Neuron (in vitro differentiated cells): ENCODE data around the gene ASB12.

ENCODE experiments used
- H2AFZ ChIP-seq: one replicate; pipeline ENCODE4 v1.6.1; 2013; ENCODE audit warnings: low read depth, mild to moderate bottlenecking, inconsistent platforms, low read length, moderate library complexity
- H3K27me3 ChIP-seq: one replicate; pipeline ENCODE4 v1.6.1; 2013; ENCODE audit warnings: low read length; ENCODE audit not compliant: insufficient read depth
- H3K36me3 ChIP-seq: one replicate; pipeline ENCODE4 v1.6.1; 2013; ENCODE audit warnings: low read length; ENCODE audit not compliant: insufficient read depth
- H3K4me1 ChIP-seq: one replicate; pipeline ENCODE4 v1.6.1; 2013; ENCODE audit warnings: low read length; ENCODE audit not compliant: insufficient read depth
- H3K4me3 ChIP-seq: 2 replicates; pipeline ENCODE4 v1.5.1; 2013; ENCODE audit warnings: mild to moderate bottlenecking, low read length, moderate library complexity
- H3K9me3 ChIP-seq: one replicate; pipeline ENCODE4 v1.6.1; 2013; ENCODE audit warnings: low read length

The ASB12 gene

GRCh38 chrX:64196606-64197005, 33.8 kb downstream of the ASB12 start:
- H3K9me3 ChIP-seq: no peaks in the 10 kb centered on the region
- H3K4me1 ChIP-seq: no peaks in the 10 kb centered on the region
- H2AFZ ChIP-seq: no peak overlapping the region
- H3K36me3 ChIP-seq: peaks cover 15% of the 10 kb centered on the region
- H3K4me3 ChIP-seq: no peak overlapping the region
- H3K27me3 ChIP-seq: no peaks in the 10 kb centered on the region

GRCh38 chrX:64195862-64196261, 34.5 kb downstream of the ASB12 start:
- Histone ChIP-seq H3K4me3 (no peak overlapping the region), H3K9me3 (no peaks in the 10 kb centered on the region), H3K4me1 (no peaks in the 10 kb centered on the region), H3K27me3 (no peaks in the 10 kb centered on the region), H2AFZ (no peak overlapping the region), H3K36me3 (peaks cover 20% of the 10 kb centered on the region)

GRCh38 chrX:64192673-64193072, 37.7 kb downstream of the ASB12 start:
- Histone ChIP-seq H2AFZ (no peak overlapping the region), H3K36me3 (peaks cover 27% of the 10 kb centered on the region), H3K9me3 (no peaks in the 10 kb centered on the region), H3K4me1 (no peaks in the 10 kb centered on the region), H3K4me3 (no peak overlapping the region), H3K27me3 (no peaks in the 10 kb centered on the region)

GRCh38 chrX:64192040-64192439, 38.4 kb downstream of the ASB12 start:
- no peak overlapping the region for H3K4me3 ChIP-seq
- H3K4me1 ChIP-seq: no peaks in the 10 kb centered on the region
- peaks cover 27% of the 10 kb centered on the region for H3K36me3 ChIP-seq
- no peak overlapping the region for H2AFZ ChIP-seq
- H3K27me3 ChIP-seq: no peaks in the 10 kb centered on the region
- no peaks in the 10 kb centered on the region for H3K9me3 ChIP-seq

- H3K9me3 ChIP-seq: no peaks in the 10 kb centered on the region
- no peaks in the 10 kb centered on the region for H3K4me1 ChIP-seq
- no peaks in the 10 kb centered on the region for H3K27me3 ChIP-seq
- H3K4me3 ChIP-seq: no peak overlapping the region
- H2AFZ ChIP-seq: no peak overlapping the region
- peaks cover 27% of the 10 kb centered on the region for H3K36me3 ChIP-seq
Observed at GRCh38 chrX:64191281-64192010, 39.0 kb downstream of the ASB12 start.

GRCh38 chrX:64190136-64190740, 40.2 kb downstream of the ASB12 start:
- peaks cover 27% of the 10 kb centered on the region for H3K36me3 ChIP-seq
- no peaks in the 10 kb centered on the region for H3K4me1 ChIP-seq
- no peak overlapping the region for H3K4me3 ChIP-seq
- H3K9me3 ChIP-seq: no peaks in the 10 kb centered on the region
- H2AFZ ChIP-seq: no peak overlapping the region
- H3K27me3 ChIP-seq: no peaks in the 10 kb centered on the region

- H3K27me3 ChIP-seq: no peaks in the 10 kb centered on the region
- no peak overlapping the region for H3K4me3 ChIP-seq
- H3K9me3 ChIP-seq: no peaks in the 10 kb centered on the region
- H3K4me1 ChIP-seq: no peaks in the 10 kb centered on the region
- H2AFZ ChIP-seq: no peak overlapping the region
- H3K36me3 ChIP-seq: peaks cover 27% of the 10 kb centered on the region
Observed at GRCh38 chrX:64188901-64189300, 41.5 kb downstream of the ASB12 start.

GRCh38 chrX:64187762-64188150, 42.7 kb downstream of the ASB12 start:
- H3K4me1 ChIP-seq: no peaks in the 10 kb centered on the region
- no peaks in the 10 kb centered on the region for H3K9me3 ChIP-seq
- H3K4me3 ChIP-seq: no peak overlapping the region
- no peak overlapping the region for H2AFZ ChIP-seq
- H3K36me3 ChIP-seq: peaks cover 20% of the 10 kb centered on the region
- no peaks in the 10 kb centered on the region for H3K27me3 ChIP-seq

- Histone ChIP-seq H3K4me3 (no peak overlapping the region), H3K27me3 (no peaks in the 10 kb centered on the region), H3K36me3 (peaks cover 16% of the 10 kb centered on the region), H3K9me3 (no peaks in the 10 kb centered on the region), H2AFZ (no peak overlapping the region), H3K4me1 (no peaks in the 10 kb centered on the region)
Observed at GRCh38 chrX:64186974-64187761, 43.2 kb downstream of the ASB12 start.

GRCh38 chrX:64184396-64184795, 46.0 kb downstream of the ASB12 start:
- Histone ChIP-seq H3K9me3 (no peaks in the 10 kb centered on the region), H3K27me3 (no peaks in the 10 kb centered on the region), H3K4me1 (no peaks in the 10 kb centered on the region), H3K4me3 (no peak overlapping the region), H2AFZ (no peak overlapping the region), H3K36me3 (no peaks in the 10 kb centered on the region)

GRCh38 chrX:64182208-64182607, 48.2 kb downstream of the ASB12 start:
- Histone ChIP-seq H3K9me3 (no peaks in the 10 kb centered on the region), H3K36me3 (no peaks in the 10 kb centered on the region), H3K4me1 (no peaks in the 10 kb centered on the region), H3K27me3 (no peaks in the 10 kb centered on the region), H2AFZ (no peak overlapping the region), H3K4me3 (no peak overlapping the region)

GRCh38 chrX:64176876-64177275, 53.5 kb downstream of the ASB12 start:
- H3K36me3 ChIP-seq: no peaks in the 10 kb centered on the region
- no peak overlapping the region for H3K4me3 ChIP-seq
- H3K27me3 ChIP-seq: no peaks in the 10 kb centered on the region
- H2AFZ ChIP-seq: no peak overlapping the region
- peaks cover 4% of the 10 kb centered on the region for H3K4me1 ChIP-seq
- H3K9me3 ChIP-seq: no peaks in the 10 kb centered on the region
